Endothelial cell of umbilical vein (primary cell): ENCODE measurements around the gene CHD6. TPM values are rescaled to one million over a fixed set of nuclear protein-coding genes. Genes with fewer than 3 reads are reported as not detected.

Experiments
- BruUV-seq: library from RNA; stranded (reverse); fragments of 400-500 nt; replicated peaks from 2 replicates; lab custom pipeline; 2021; lab: Mats Ljungman, UMichigan
- CTCF ChIA-PET: fragments of 300-600, 350-600 bp; sonication (Branson Sonifier 250); formaldehyde crosslinking; loops from one replicate; lab custom pipeline; 2021; ENCODE audit warnings: antibody characterized with exemption, inconsistent platforms; lab: Charles Lee
- POLR2A ChIA-PET: fragments of 300-600, 350-600 bp; sonication (Branson Sonifier 250); formaldehyde crosslinking; loops from one replicate; lab custom pipeline; 2021; ENCODE audit warnings: antibody characterized with exemption, inconsistent platforms; lab: Charles Lee
- DNase-seq: peaks from one replicate; pipeline ENCODE4 v3.0.0-alpha.2; 2011; ENCODE audit warnings: low read depth, low spot score
- FAIRE-seq: peaks from 2 replicates; lab custom pipeline; 2011; peaks lifted over from hg19 to GRCh38; lab: Jason Lieb, UNC
- H2AFZ ChIP-seq: 2 replicates; pipeline ENCODE4 v1.6.0; 2012; ENCODE audit warnings: low read depth, low read length, control low read depth, inconsistent platforms
- H3K27ac ChIP-seq: 2 replicates; pipeline ENCODE4 v1.5.1; 2011; ENCODE audit warnings: low read depth, mild to moderate bottlenecking, control low read depth, low read length, moderate library complexity; ENCODE audit not compliant: insufficient read depth
- H3K27me3 ChIP-seq, 2 experiments: 2 replicates each; pipeline versions ENCODE4 v1.6.0 to v1.6.1; 2011; ENCODE audit warnings: low read length in 2 of 2, mixed read lengths in 1 of 2; ENCODE audit not compliant: control insufficient read depth in 2 of 2, insufficient read depth in 2 of 2
- H3K36me3 ChIP-seq, 2 experiments: 2 replicates in 1 of 2; 3 replicates in 1 of 2; pipeline ENCODE4 v1.5.1; 2011; ENCODE audit warnings: low read length in 2 of 2, mild to moderate bottlenecking in 1 of 2, moderate library complexity in 1 of 2; ENCODE audit not compliant: control insufficient read depth in 2 of 2, insufficient read depth in 2 of 2; ENCODE audit errors: extremely low read depth in 1 of 2
- H3K4me1 ChIP-seq: 3 replicates; pipeline ENCODE4 v1.5.1; 2011; ENCODE audit warnings: mild to moderate bottlenecking, low read length; ENCODE audit not compliant: control insufficient read depth, insufficient read depth; ENCODE audit errors: extremely low read depth
- H3K4me2 ChIP-seq: 2 replicates; pipeline ENCODE4 v1.6.1; 2011; ENCODE audit warnings: low read length, control low read depth, mixed read lengths; ENCODE audit not compliant: insufficient read depth
- H3K4me3 ChIP-seq, 3 experiments: fragments of 200-600 bp in 1 of 3; sonication (generic), shearing (Covaris generic) in 1 of 3; replicated peaks in 1 of 3; 2 replicates each; pipeline ENCODE4 v1.5.1; 2011 to 2016; ENCODE audit warnings: control low read depth in 3 of 3, low read length in 3 of 3, mild to moderate bottlenecking in 2 of 3, inconsistent platforms in 1 of 3, low read depth in 1 of 3, moderate library complexity in 1 of 3; ENCODE audit not compliant: insufficient read depth in 1 of 3
- H3K79me2 ChIP-seq: 2 replicates; pipeline ENCODE4 v1.6.0; 2012; ENCODE audit warnings: low read length, inconsistent platforms; ENCODE audit not compliant: control insufficient read depth, insufficient read depth
- H3K9ac ChIP-seq: replicated peaks from 2 replicates; pipeline ENCODE3; 2011; ENCODE audit warnings: low read length, control low read depth; ENCODE audit not compliant: insufficient read depth; ENCODE audit errors: extremely low read depth
- H3K9me1 ChIP-seq: replicated peaks from 3 replicates; pipeline ENCODE4 v1.6.0; 2011; ENCODE audit warnings: mild to moderate bottlenecking, low read length; ENCODE audit not compliant: control insufficient read depth, insufficient read depth; ENCODE audit errors: extremely low read depth
- H3K9me3 ChIP-seq: replicated peaks from 2 replicates; pipeline ENCODE4 v1.5.1; 2012; ENCODE audit warnings: low read length, inconsistent platforms; ENCODE audit not compliant: control insufficient read depth, insufficient read depth
- H4K20me1 ChIP-seq: replicated peaks from 2 replicates; pipeline ENCODE3; 2011; ENCODE audit warnings: mild to moderate bottlenecking, low read length; ENCODE audit not compliant: control insufficient read depth, insufficient read depth; ENCODE audit errors: extremely low read depth
- CTCF ChIP-seq, 2 donors: IDR thresholded peaks; 1 replicate in 1 of 2; 2 replicates in 1 of 2; pipeline ENCODE4 v1.5.1; 2011; ENCODE audit warnings: low read length in 2 of 2, mild to moderate bottlenecking in 2 of 2, moderate library complexity in 2 of 2, control low read depth in 1 of 2, inconsistent platforms in 1 of 2, low read depth in 1 of 2; ENCODE audit not compliant: insufficient read depth in 1 of 2; ENCODE audit errors: extremely low read depth in 1 of 2
- EZH2 ChIP-seq: IDR thresholded peaks from 2 replicates; pipeline ENCODE4 v1.6.1; 2012; ENCODE audit warnings: borderline replicate concordance, low read depth, mild to moderate bottlenecking, moderate library complexity, low read length, inconsistent platforms; ENCODE audit not compliant: severe bottlenecking
- FOS ChIP-seq: IDR thresholded peaks from 2 replicates; pipeline ENCODE4 v1.6.1; 2011; ENCODE audit warnings: mild to moderate bottlenecking, low read length, moderate library complexity, borderline replicate concordance; ENCODE audit not compliant: insufficient read depth
- GATA2 ChIP-seq: IDR thresholded peaks from 2 replicates; pipeline ENCODE4 v1.7.0; 2011; ENCODE audit warnings: low read depth, mild to moderate bottlenecking, moderate library complexity, mixed read lengths, low read length; ENCODE audit not compliant: insufficient read length, insufficient read depth
- JUN ChIP-seq: IDR thresholded peaks from 2 replicates; pipeline ENCODE4 v1.6.1; 2011; ENCODE audit warnings: borderline replicate concordance, low read depth; ENCODE audit not compliant: insufficient read length, insufficient read depth
- MAX ChIP-seq: IDR thresholded peaks from 2 replicates; pipeline ENCODE4 v1.6.1; 2011; ENCODE audit not compliant: insufficient read depth, insufficient read length
- MYC ChIP-seq: IDR thresholded peaks from one replicate; pipeline ENCODE4 v1.6.1; 2011; ENCODE audit warnings: mild to moderate bottlenecking, low read depth, low read length
- POLR2A ChIP-seq: IDR thresholded peaks from 2 replicates; pipeline ENCODE4 v1.6.1; 2012; ENCODE audit warnings: low read depth, mild to moderate bottlenecking, control low read depth, low read length
- POLR2AphosphoS5 ChIP-seq: IDR thresholded peaks from 2 replicates; pipeline ENCODE4 v1.6.1; 2012; ENCODE audit warnings: low read depth, mild to moderate bottlenecking, control low read depth, low read length, moderate library complexity; ENCODE audit not compliant: insufficient read depth
- dilution Hi-C: fragments of 300-500 bp; cut with MboI; formaldehyde crosslinking; loops from one replicate; pipeline ENCODE4 v1.15.0; 2019; ENCODE audit warnings: low sequenced_read_pairs; ENCODE audit not compliant: extremely low pct_ligation_motif_present
- intact Hi-C: fragments of 100-400 bp; cut with micrococcal nuclease; formaldehyde crosslinking; loops from one replicate; pipeline ENCODE4 v1.10.0; 2022
- polyA plus RNA-seq, 4 experiments: library from polyadenylated mRNA; depleted of rRNA in 3 of 4; stranded (reverse) in 3 of 4; unstranded in 1 of 4; fragments of >200 nt; gene quantifications; 2 replicates each; pipeline versions ENCODE4 v1.2.1 to v1.2.3, GENCODE V29; 2011 to 2012; ENCODE audit warnings: missing spikeins in 1 of 4
- total RNA-seq: library from RNA; stranded (reverse); gene quantifications from 2 replicates; pipeline ENCODE4 v1.2.3, GENCODE V29; 2021

The CHD6 gene
- total and polyA plus RNA-seq, 2 donors (not counting 3 experiments of a cell fraction or from before 2014, with no cell fraction given) = 7.2 to 33.7 TPM

- POLR2A ChIA-PET = no interaction called here
- Histone ChIP-seq H3K9ac (no peak overlapping the region), H3K4me1 (no peaks in the 10 kb centered on the region), H4K20me1 (no peaks in the 10 kb centered on the region), H3K27ac (no peak overlapping the region), H3K27me3 (no peaks in the 10 kb centered on the region), H3K79me2 (no peaks in the 10 kb centered on the region), H2AFZ (no peak overlapping the region), H3K4me2 (no peak overlapping the region), H3K4me3 (no peak overlapping the region), H3K36me3 (peaks cover 5 to 30% of the 10 kb centered on the region in 2 experiments), H3K9me1 (no peaks in the 10 kb centered on the region), H3K9me3 (no peaks in the 10 kb centered on the region)
- CTCF ChIA-PET = interaction anchor here (1.2 kb wide), 1 partner anchor 230 kb away, joined by 4 read pairs; no protein-coding TSS in a partner anchor
- DNase-seq (no peak), FAIRE-seq (no peak)
- intact Hi-C loops (no loop called here), dilution Hi-C loops (no loop called here)
- TF ChIP-seq FOS = no peak
- TF ChIP-seq MAX = no peak
- TF ChIP-seq MYC = no peak
- no peak for TF ChIP-seq JUN
- no peak for TF ChIP-seq CTCF (IDR thresholded peaks at IDR 0.05; ENCODE audit: extremely low read depth in 1 of 2, insufficient read depth in 1 of 2, low read depth in 1 of 2, low read length in 2 of 2)
- TF ChIP-seq EZH2 = no peak
- TF ChIP-seq POLR2AphosphoS5 = no peak
- no peak for TF ChIP-seq GATA2
- no peak for TF ChIP-seq POLR2A
- TSS peak; percentile 20 for BruUV-seq
Observed at GRCh38 chr20:41403604-41404003, 214.6 kb downstream of the CHD6 start.
